GM12878 (cell line): Measurements from ENCODE around the gene MILR1. TPM values are rescaled to one million over a fixed set of nuclear protein-coding genes. Genes with fewer than 3 reads are reported as not detected.

Experiments used
- ATAC-seq: fragments of 200-7000 bp; cut with Tn5 transposase; 3 replicates; pipeline ENCODE4 v1.9.1; 2020; ENCODE audit warnings: mild to moderate bottlenecking, moderate library complexity
- BruUV-seq: library from RNA; stranded (reverse); fragments of 400-500 nt; replicated peaks from 2 replicates; lab custom pipeline; 2021; lab: Mats Ljungman, UMichigan
- CTCF ChIA-PET: fragments of 300-600 bp; sonication (Branson Sonifier 250); formaldehyde crosslinking; extraction: SDS; loops from one replicate; lab custom pipeline; 2021; ENCODE audit warnings: inconsistent platforms; lab: Yijun Ruan, JAX
- POLR2A ChIA-PET: fragments of 350-600 bp; formaldehyde crosslinking; extraction: SDS; loops from one replicate; lab custom pipeline; 2021; ENCODE audit warnings: inconsistent platforms; lab: Charles Lee
- RAD21 ChIA-PET: fragments of 300-600 bp; sonication (Branson Sonifier 250); formaldehyde crosslinking; loops from one replicate; lab custom pipeline; 2023; ENCODE audit warnings: antibody characterized with exemption; ENCODE audit not compliant: unreplicated experiment; lab: Charles Lee
- SMC1A ChIA-PET: fragments of 300-600 bp; sonication (Branson Sonifier 250); formaldehyde crosslinking; loops from one replicate; lab custom pipeline; 2023; ENCODE audit not compliant: unreplicated experiment, uncharacterized antibody; lab: Charles Lee
- DNase-seq: peaks from one replicate; pipeline ENCODE4 v3.0.0-alpha.2; 2011; ENCODE audit warnings: low read depth, low spot score
- FAIRE-seq: peaks from 3 replicates; lab custom pipeline; 2011; peaks lifted over from hg19 to GRCh38; lab: Jason Lieb, UNC
- H2AFZ ChIP-seq: 2 replicates; pipeline ENCODE4 v1.6.0; 2011; ENCODE audit warnings: low read depth, low read length, control low read depth; ENCODE audit not compliant: control insufficient read depth
- H3K27ac ChIP-seq: 2 replicates; pipeline ENCODE4 v1.5.1; 2011; ENCODE audit warnings: control low read depth; ENCODE audit not compliant: control insufficient read depth, insufficient read depth
- H3K27me3 ChIP-seq, 2 experiments: replicated peaks in 1 of 2; 2 replicates each; pipeline versions ENCODE4 v1.6.0 to v1.6.1; 2011; ENCODE audit warnings: low read length in 1 of 2; ENCODE audit not compliant: control insufficient read depth in 2 of 2, insufficient read depth in 2 of 2
- H3K36me3 ChIP-seq, 2 experiments: 2 replicates each; pipeline ENCODE4 v1.5.1; 2011; ENCODE audit warnings: low read length in 1 of 2; ENCODE audit not compliant: control insufficient read depth in 2 of 2, insufficient read depth in 2 of 2
- H3K4me1 ChIP-seq: 2 replicates; pipeline ENCODE4 v1.6.1; 2011; ENCODE audit warnings: mild to moderate bottlenecking, low read length, moderate library complexity, mixed read lengths; ENCODE audit not compliant: control insufficient read depth, insufficient read depth
- H3K4me2 ChIP-seq: 2 replicates; pipeline ENCODE4 v1.6.0; 2011; ENCODE audit warnings: control low read depth; ENCODE audit not compliant: control insufficient read depth, insufficient read depth
- H3K4me3 ChIP-seq: fragments of 200-600 bp; sonication (generic); 2 replicates; pipeline ENCODE4 v1.5.1; 2016
- H3K79me2 ChIP-seq: 2 replicates; pipeline ENCODE4 v1.6.0; 2011; ENCODE audit warnings: low read length; ENCODE audit not compliant: control insufficient read depth, insufficient read depth
- H3K9ac ChIP-seq: 2 replicates; pipeline ENCODE4 v1.8.0; 2011; ENCODE audit warnings: low read length, control low read depth, mixed read lengths; ENCODE audit not compliant: control insufficient read depth, insufficient read depth
- H3K9me3 ChIP-seq: replicated peaks from 3 replicates; pipeline ENCODE4 v1.5.1; 2011; ENCODE audit warnings: mild to moderate bottlenecking, low read length; ENCODE audit not compliant: control insufficient read depth, insufficient read depth
- H4K20me1 ChIP-seq: 2 replicates; pipeline ENCODE4 v1.6.0; 2011; ENCODE audit not compliant: control insufficient read depth, insufficient read depth
- BMI1 ChIP-seq: fragments of 450-650 bp; IDR thresholded peaks from 2 replicates; pipeline ENCODE4 v1.6.1; 2016; ENCODE audit warnings: mild to moderate bottlenecking, moderate library complexity, borderline replicate concordance
- KDM1A ChIP-seq: fragments of 200-600 bp; sonication (generic); IDR thresholded peaks from 2 replicates; pipeline ENCODE4 v1.6.1; 2016; ENCODE audit warnings: borderline replicate concordance
- RB1 ChIP-seq: fragments of 450-650 bp; formaldehyde crosslinking; IDR thresholded peaks from 2 replicates; pipeline ENCODE4 v1.6.1; 2017; ENCODE audit warnings: mild to moderate bottlenecking, borderline replicate concordance
- SMARCA5 ChIP-seq: fragments of 450-650 bp; IDR thresholded peaks from 2 replicates; pipeline ENCODE4 v1.6.1; 2017; ENCODE audit warnings: mild to moderate bottlenecking
- ZNF592 ChIP-seq: fragments of 450-650 bp; IDR thresholded peaks from 2 replicates; pipeline ENCODE4 v1.6.1; 2017; ENCODE audit warnings: mild to moderate bottlenecking, moderate library complexity
- WGBS: methylation state at CpG from one replicate; pipeline ENCODE4 v1.1.6; 2016; ENCODE audit warnings: low lambda C conversion rate; ENCODE audit not compliant: insufficient replicate concordance, insufficient coverage; ENCODE audit errors: missing lambda C conversion rate; 5-methylcytosine and 5-hydroxymethylcytosine counted together
- in situ Hi-C: fragments of 300-500 bp; cut with MboI; formaldehyde crosslinking; loops from 9 replicates; pipeline ENCODE4 v1.14.3; 2018; ENCODE audit warnings: mixed read lengths
- intact Hi-C: fragments of 100-400 bp; cut with micrococcal nuclease; formaldehyde crosslinking; loops from one replicate; pipeline ENCODE4 v1.14.2; 2022; ENCODE audit not compliant: unreplicated experiment
- polyA plus RNA-seq, 11 experiments: library from polyadenylated mRNA; depleted of rRNA in 4 of 11; unstranded in 6 of 11; stranded (reverse) in 5 of 11; fragments of >200 nt; fragmentation: Nextera tagmentation in 4 of 11; fragmentation: Illumina TruSeq in 1 of 11; extraction: Ambion mirVana in 4 of 11; extraction: Trizol in 1 of 11; gene quantifications; 1 replicate in 1 of 11; 2 replicates in 10 of 11; pipeline versions ENCODE4 v1.2.1 to v1.2.3, GENCODE V29; 2011 to 2016; ENCODE audit warnings: inconsistent platforms in 2 of 11, missing spikeins in 2 of 11, low read depth in 1 of 11
- total RNA-seq, 4 experiments: library from RNA; depleted of rRNA in 3 of 4; stranded (reverse); fragments of >200 nt in 3 of 4; fragmentation: Illumina TruSeq in 1 of 4; extraction: Trizol in 1 of 4; gene quantifications; 2 replicates each; pipeline versions ENCODE4 v1.2.1 to v1.2.3, GENCODE V29; 2013 to 2021

MILR1 gene
- total and polyA plus RNA-seq, 10 of the 15 experiments (the other 5 are each of a cell fraction or from before 2014, with no cell fraction given), result 2.0 to 47.2 (median 17.2) TPM

- DNase-seq (no peak), FAIRE-seq (no peak), ATAC-seq (no peak; the same call in 2 of the 3 replicates)
- ChIA-PET SMC1A (interaction anchor here (0.7 to 2.9 kb wide), 20 partner anchors 8 to 110 kb away, joined by 3 to 21 read pairs (median 6); partner anchors contain the start of gene POLG2), POLR2A (interaction anchor here (0.5 to 1.7 kb wide), 11 partner anchors 9 to 510 kb away, joined by 3 to 10 read pairs (median 3); no protein-coding TSS in a partner anchor), CTCF (interaction anchor here (0.6 to 2.2 kb wide), 16 partner anchors 8 to 480 kb away, joined by 3 to 19 read pairs (median 4); partner anchors contain the start of gene CD79B), RAD21 (interaction anchor here (0.6 to 2.4 kb wide), 14 partner anchors 9 to 392 kb away, joined by 3 to 30 read pairs (median 4); partner anchors contain the start of genes ICAM2 and MILR1)
- no peak overlapping the region for H2AFZ ChIP-seq
- H3K27ac ChIP-seq, result peak overlapping the region; percentile 27; the same call in 1 of the 2 replicates
- peak overlapping the region; percentile 56; the same call in 1 of the 2 replicates for H3K4me3 ChIP-seq
- H3K79me2 ChIP-seq, result no peaks in the 10 kb centered on the region
- no TSS peak for BruUV-seq
- no peaks in the 10 kb centered on the region for H3K9me3 ChIP-seq
- H3K4me1 ChIP-seq, result peaks cover 30% of the 10 kb centered on the region
- no peaks in the 10 kb centered on the region for H4K20me1 ChIP-seq
- H3K4me2 ChIP-seq, result peak overlapping the region; percentile 77
- in situ Hi-C loops (no loop called here), intact Hi-C loops (loop anchor here (5.0 kb wide), 1 partner anchor 36 kb away; no protein-coding TSS in a partner anchor)
- H3K36me3 ChIP-seq, result no peaks in the 10 kb centered on the region
- H3K9ac ChIP-seq, result peak overlapping the region; percentile 8; the same call in 1 of the 2 replicates
- WGBS, result 100% methylated on average over 2 of the region's 2 CpGs
- no peaks in the 10 kb centered on the region for H3K27me3 ChIP-seq
- TF ChIP-seq ZNF592 (no peak), KDM1A (no peak), RB1 (no peak), BMI1 (no peak), SMARCA5 (0 out of 2 replicates have a peak, but pooled peaks have one; percentile 39)
- TF ChIP-seq, all 136 proteins: peak for 1
Observed at GRCh38 chr17:64412944-64413381, 36.0 kb upstream of the MILR1 start.
